KMS-11 (cell line): ENCODE data around the gene RECK.

Experiments used
- H2AFZ ChIP-seq: fragments of 200-600 bp; sonication (generic); 2 replicates; pipeline ENCODE4 v1.6.1; 2016; ENCODE audit warnings: antibody characterized with exemption, mixed run types, low read depth
- H3K27ac ChIP-seq: fragments of 200-600 bp; sonication (generic); 2 replicates; pipeline ENCODE4 v1.6.1; 2016; ENCODE audit warnings: mild to moderate bottlenecking, mixed run types
- H3K27me3 ChIP-seq: fragments of 200-600 bp; sonication (generic); 2 replicates; pipeline ENCODE4 v1.6.1; 2017; ENCODE audit warnings: mild to moderate bottlenecking, low read depth, mixed run types, moderate library complexity; ENCODE audit not compliant: insufficient read depth
- H3K36me3 ChIP-seq: fragments of 200-600 bp; sonication (generic); 2 replicates; pipeline ENCODE4 v1.6.1; 2017; ENCODE audit warnings: mild to moderate bottlenecking, mixed run types; ENCODE audit not compliant: insufficient read depth
- H3K4me1 ChIP-seq: fragments of 200-600 bp; sonication (generic); 2 replicates; pipeline ENCODE4 v1.6.1; 2016; ENCODE audit warnings: mild to moderate bottlenecking, low read depth, mixed run types; ENCODE audit not compliant: poor library complexity, severe bottlenecking
- H3K4me2 ChIP-seq: fragments of 200-600 bp; sonication (generic); 2 replicates; pipeline ENCODE4 v1.7.0; 2016; ENCODE audit warnings: mild to moderate bottlenecking, mixed run types
- H3K4me3 ChIP-seq: fragments of 200-600 bp; sonication (generic); IDR thresholded peaks from 2 replicates; pipeline ENCODE4 v1.6.1; 2017; ENCODE audit warnings: low read depth, low read length, mixed read lengths; ENCODE audit not compliant: insufficient read depth
- H3K79me2 ChIP-seq: fragments of 200-600 bp; sonication (generic); 2 replicates; pipeline ENCODE4 v1.6.1; 2016; ENCODE audit warnings: low read depth, mixed run types; ENCODE audit not compliant: insufficient read depth
- H3K9ac ChIP-seq: fragments of 200-600 bp; sonication (generic); 2 replicates; pipeline ENCODE4 v1.6.1; 2016; ENCODE audit warnings: mild to moderate bottlenecking, mixed run types
- H4K20me1 ChIP-seq: fragments of 200-600 bp; sonication (generic); 2 replicates; pipeline ENCODE4 v1.6.1; 2016; ENCODE audit warnings: mild to moderate bottlenecking, mixed run types; ENCODE audit not compliant: insufficient read depth
- CTCF ChIP-seq: fragments of 200-600 bp; sonication (generic); conservative IDR thresholded peaks from 2 replicates; pipeline ENCODE4 v1.6.1; 2017; ENCODE audit warnings: low read depth, mild to moderate bottlenecking, antibody characterized with exemption, low read length, moderate library complexity, mixed read lengths

The RECK gene

GRCh38 chr9:36046923-36047322, 10.2 kb downstream of the RECK start:
- no peak overlapping the region for H3K27ac ChIP-seq
- no peaks in the 10 kb centered on the region for H3K27me3 ChIP-seq
- TF ChIP-seq CTCF, result no peak
- no peaks in the 10 kb centered on the region for H4K20me1 ChIP-seq
- H3K4me2 ChIP-seq, result no peak overlapping the region
- no peak overlapping the region for H3K4me3 ChIP-seq
- H3K9ac ChIP-seq, result no peak overlapping the region
- no peaks in the 10 kb centered on the region for H3K36me3 ChIP-seq
- H3K79me2 ChIP-seq, result peaks cover 7% of the 10 kb centered on the region; the same call in 1 of the 2 replicates
- H2AFZ ChIP-seq, result no peak overlapping the region
- no peaks in the 10 kb centered on the region for H3K4me1 ChIP-seq

GRCh38 chr9:36049408-36049807, 12.7 kb downstream of the RECK start:
- Histone ChIP-seq H4K20me1 (no peaks in the 10 kb centered on the region), H3K27me3 (no peaks in the 10 kb centered on the region), H3K9ac (no peak overlapping the region), H2AFZ (no peak overlapping the region), H3K4me3 (no peak overlapping the region), H3K4me2 (no peak overlapping the region), H3K27ac (no peak overlapping the region), H3K79me2 (no peaks in the 10 kb centered on the region; the same call in 1 of the 2 replicates), H3K36me3 (no peaks in the 10 kb centered on the region), H3K4me1 (no peaks in the 10 kb centered on the region)
- TF ChIP-seq CTCF, result no peak

DNA sequence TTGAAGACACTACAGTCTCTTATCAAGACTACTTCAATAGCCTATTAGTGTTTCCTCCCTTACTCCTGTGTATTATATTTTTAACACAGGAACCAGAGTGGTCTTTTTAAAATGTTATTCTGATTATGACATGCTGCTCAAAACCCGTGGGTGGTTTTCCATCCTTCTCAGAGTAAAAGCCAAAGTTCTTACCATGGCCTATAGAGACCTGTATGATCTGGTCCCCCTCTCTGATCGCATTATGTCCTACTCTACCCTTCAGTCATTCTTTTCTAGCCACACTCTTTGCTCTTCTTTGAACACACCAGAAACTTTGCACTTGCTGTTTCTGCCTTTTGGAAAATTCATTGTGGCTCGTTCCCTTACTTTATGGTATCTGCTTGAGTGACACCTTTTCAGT, 13.8 kb downstream of the RECK start:
- H3K4me1 ChIP-seq, result no peaks in the 10 kb centered on the region
- H3K4me3 ChIP-seq, result no peak overlapping the region
- H4K20me1 ChIP-seq, result no peaks in the 10 kb centered on the region
- H3K27ac ChIP-seq, result no peak overlapping the region
- no peaks in the 10 kb centered on the region for H3K27me3 ChIP-seq
- no peak for TF ChIP-seq CTCF
- H3K9ac ChIP-seq, result no peak overlapping the region
- H3K4me2 ChIP-seq, result no peak overlapping the region
- H2AFZ ChIP-seq, result no peak overlapping the region
- H3K36me3 ChIP-seq, result no peaks in the 10 kb centered on the region
- no peaks in the 10 kb centered on the region; the same call in 1 of the 2 replicates for H3K79me2 ChIP-seq

DNA sequence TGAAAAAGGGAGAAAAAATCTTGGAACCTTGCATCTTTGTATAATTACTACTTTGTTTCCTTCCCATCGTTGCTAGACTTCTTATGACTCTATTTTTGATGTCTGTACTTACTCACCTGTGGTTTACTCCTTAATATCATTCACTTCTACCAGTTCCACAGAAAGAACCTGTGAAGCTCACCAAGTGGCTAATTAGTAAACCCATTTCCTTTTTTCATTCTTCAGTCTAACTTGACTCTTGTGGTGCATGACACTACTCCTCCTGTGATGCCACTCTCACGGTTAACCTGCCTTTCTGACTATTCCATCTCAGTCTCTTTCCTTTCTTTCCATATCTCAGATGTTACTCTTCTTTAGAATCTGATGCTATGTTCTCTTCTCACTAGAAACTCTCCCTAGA, 14.6 kb downstream of the RECK start:
- H3K79me2 ChIP-seq, result no peaks in the 10 kb centered on the region; the same call in 1 of the 2 replicates
- H3K9ac ChIP-seq, result no peak overlapping the region
- no peak overlapping the region for H3K4me3 ChIP-seq
- no peaks in the 10 kb centered on the region for H3K4me1 ChIP-seq
- H4K20me1 ChIP-seq, result no peaks in the 10 kb centered on the region
- TF ChIP-seq CTCF, result no peak
- H3K27ac ChIP-seq, result no peak overlapping the region
- H3K36me3 ChIP-seq, result no peaks in the 10 kb centered on the region
- no peak overlapping the region for H2AFZ ChIP-seq
- no peak overlapping the region for H3K4me2 ChIP-seq
- no peaks in the 10 kb centered on the region for H3K27me3 ChIP-seq
